K562 (cell line): Measurements from ENCODE around the gene ANK2. TPM values are rescaled to one million over a fixed set of nuclear protein-coding genes. Genes with fewer than 3 reads are reported as not detected.

ENCODE experiments used
- MCM3 ChIP-seq: fragments of 450-650 bp; IDR thresholded peaks from 2 replicates; pipeline ENCODE4 v1.6.1; 2016
- ZKSCAN1 ChIP-seq: fragments of 150-350 bp; IDR thresholded peaks from 2 replicates; pipeline ENCODE4 v1.6.1; 2016; ENCODE audit warnings: low read depth, low read length
- polyA plus RNA-seq, 8 experiments: library from polyadenylated mRNA; depleted of rRNA in 4 of 8; stranded (reverse) in 5 of 8; unstranded in 3 of 8; fragments of >200 nt; fragmentation: Nextera tagmentation in 2 of 8; fragmentation: Illumina TruSeq in 1 of 8; extraction: Ambion mirVana in 2 of 8; extraction: Trizol in 1 of 8; gene quantifications; 2 replicates each; pipeline versions ENCODE4 v1.2.1 to v1.2.3, GENCODE V29; 2011 to 2014; ENCODE audit warnings: inconsistent platforms in 1 of 8, missing spikeins in 1 of 8
- total RNA-seq, 7 experiments: library from RNA; depleted of rRNA in 6 of 7; stranded (reverse); fragments of >200 nt in 6 of 7; fragmentation: Illumina TruSeq in 2 of 7; extraction: Trizol in 2 of 7; gene quantifications; 2 replicates each; pipeline versions ENCODE4 v1.2.1 to v1.2.3, GENCODE V29; 2011 to 2021; ENCODE audit warnings: low replicate concordance in 1 of 7
- TF ChIP-seq, protein P1 (sequence below), 2 experiments: fragments of 450-650 bp; formaldehyde crosslinking in 1 of 2; IDR thresholded peaks; 2 replicates each; pipeline versions ENCODE4 v1.4.0 to v1.6.1; 2014 to 2020; ENCODE audit warnings: mild to moderate bottlenecking in 2 of 2, borderline replicate concordance in 1 of 2, low read depth in 1 of 2
- TF ChIP-seq, protein P2 (sequence below): sonication (generic); formaldehyde crosslinking; IDR thresholded peaks from 2 replicates; pipeline ENCODE4 v1.8.1; 2022; ENCODE audit warnings: missing genetic modification reagents

The ANK2 gene
- total and polyA plus RNA-seq, 9 of the 15 experiments (the other 6 are each of a cell fraction or from before 2014, with no cell fraction given) = 0.07 to 0.24 TPM; not detected in 7

DNA sequence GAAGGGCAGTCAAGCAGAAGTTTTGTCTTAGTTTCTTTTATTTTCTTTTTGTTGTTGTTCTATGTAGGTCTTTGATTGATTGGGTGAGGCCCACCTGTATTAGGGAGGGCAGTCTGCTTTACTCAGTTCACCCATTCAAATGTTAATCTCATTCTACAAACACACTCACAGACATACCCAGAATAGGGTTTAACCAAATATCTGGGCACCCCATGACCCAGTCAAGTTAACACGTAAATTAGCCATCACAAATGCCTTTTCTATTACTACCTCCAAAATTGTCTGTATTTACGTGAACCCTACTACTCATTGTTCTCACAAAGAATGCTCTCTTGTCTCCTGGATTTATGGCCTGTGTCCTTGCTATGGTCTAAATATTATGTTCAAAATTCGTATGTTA, 339.7 kb downstream of the ANK2 start (continued):
- TF ChIP-seq, protein P1, sequence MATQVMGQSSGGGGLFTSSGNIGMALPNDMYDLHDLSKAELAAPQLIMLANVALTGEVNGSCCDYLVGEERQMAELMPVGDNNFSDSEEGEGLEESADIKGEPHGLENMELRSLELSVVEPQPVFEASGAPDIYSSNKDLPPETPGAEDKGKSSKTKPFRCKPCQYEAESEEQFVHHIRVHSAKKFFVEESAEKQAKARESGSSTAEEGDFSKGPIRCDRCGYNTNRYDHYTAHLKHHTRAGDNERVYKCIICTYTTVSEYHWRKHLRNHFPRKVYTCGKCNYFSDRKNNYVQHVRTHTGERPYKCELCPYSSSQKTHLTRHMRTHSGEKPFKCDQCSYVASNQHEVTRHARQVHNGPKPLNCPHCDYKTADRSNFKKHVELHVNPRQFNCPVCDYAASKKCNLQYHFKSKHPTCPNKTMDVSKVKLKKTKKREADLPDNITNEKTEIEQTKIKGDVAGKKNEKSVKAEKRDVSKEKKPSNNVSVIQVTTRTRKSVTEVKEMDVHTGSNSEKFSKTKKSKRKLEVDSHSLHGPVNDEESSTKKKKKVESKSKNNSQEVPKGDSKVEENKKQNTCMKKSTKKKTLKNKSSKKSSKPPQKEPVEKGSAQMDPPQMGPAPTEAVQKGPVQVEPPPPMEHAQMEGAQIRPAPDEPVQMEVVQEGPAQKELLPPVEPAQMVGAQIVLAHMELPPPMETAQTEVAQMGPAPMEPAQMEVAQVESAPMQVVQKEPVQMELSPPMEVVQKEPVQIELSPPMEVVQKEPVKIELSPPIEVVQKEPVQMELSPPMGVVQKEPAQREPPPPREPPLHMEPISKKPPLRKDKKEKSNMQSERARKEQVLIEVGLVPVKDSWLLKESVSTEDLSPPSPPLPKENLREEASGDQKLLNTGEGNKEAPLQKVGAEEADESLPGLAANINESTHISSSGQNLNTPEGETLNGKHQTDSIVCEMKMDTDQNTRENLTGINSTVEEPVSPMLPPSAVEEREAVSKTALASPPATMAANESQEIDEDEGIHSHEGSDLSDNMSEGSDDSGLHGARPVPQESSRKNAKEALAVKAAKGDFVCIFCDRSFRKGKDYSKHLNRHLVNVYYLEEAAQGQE (IDR thresholded peaks at IDR 0.05; ENCODE audit: borderline replicate concordance) = no peak
- TF ChIP-seq, protein P1 (CRISPR knock-in tag; IDR thresholded peaks at IDR 0.05; ENCODE audit: low read depth) = no peak
- TF ChIP-seq MCM3 (no peak), ZKSCAN1 (no peak)
- TF ChIP-seq, protein P2, sequence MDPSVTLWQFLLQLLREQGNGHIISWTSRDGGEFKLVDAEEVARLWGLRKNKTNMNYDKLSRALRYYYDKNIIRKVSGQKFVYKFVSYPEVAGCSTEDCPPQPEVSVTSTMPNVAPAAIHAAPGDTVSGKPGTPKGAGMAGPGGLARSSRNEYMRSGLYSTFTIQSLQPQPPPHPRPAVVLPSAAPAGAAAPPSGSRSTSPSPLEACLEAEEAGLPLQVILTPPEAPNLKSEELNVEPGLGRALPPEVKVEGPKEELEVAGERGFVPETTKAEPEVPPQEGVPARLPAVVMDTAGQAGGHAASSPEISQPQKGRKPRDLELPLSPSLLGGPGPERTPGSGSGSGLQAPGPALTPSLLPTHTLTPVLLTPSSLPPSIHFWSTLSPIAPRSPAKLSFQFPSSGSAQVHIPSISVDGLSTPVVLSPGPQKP = no peak
